GM12878 (cell line): ENCODE measurements around the gene FCHSD2. TPM values are rescaled to one million over a fixed set of nuclear protein-coding genes. Genes with fewer than 3 reads are reported as not detected.

Experiments
- ATAC-seq: fragments of 200-7000 bp; cut with Tn5 transposase; 3 replicates; pipeline ENCODE4 v1.9.1; 2020; ENCODE audit warnings: mild to moderate bottlenecking, moderate library complexity
- BruUV-seq: library from RNA; stranded (reverse); fragments of 400-500 nt; replicated peaks from 2 replicates; lab custom pipeline; 2021; lab: Mats Ljungman, UMichigan
- CTCF ChIA-PET: fragments of 300-600 bp; sonication (Branson Sonifier 250); formaldehyde crosslinking; extraction: SDS; loops from one replicate; lab custom pipeline; 2021; ENCODE audit warnings: inconsistent platforms; lab: Yijun Ruan, JAX
- POLR2A ChIA-PET: fragments of 350-600 bp; formaldehyde crosslinking; extraction: SDS; loops from one replicate; lab custom pipeline; 2021; ENCODE audit warnings: inconsistent platforms; lab: Charles Lee
- RAD21 ChIA-PET: fragments of 300-600 bp; sonication (Branson Sonifier 250); formaldehyde crosslinking; loops from one replicate; lab custom pipeline; 2023; ENCODE audit warnings: antibody characterized with exemption; ENCODE audit not compliant: unreplicated experiment; lab: Charles Lee
- SMC1A ChIA-PET: fragments of 300-600 bp; sonication (Branson Sonifier 250); formaldehyde crosslinking; loops from one replicate; lab custom pipeline; 2023; ENCODE audit not compliant: unreplicated experiment, uncharacterized antibody; lab: Charles Lee
- DNase-seq: peaks from one replicate; pipeline ENCODE4 v3.0.0-alpha.2; 2011; ENCODE audit warnings: low read depth, low spot score
- FAIRE-seq: peaks from 3 replicates; lab custom pipeline; 2011; peaks lifted over from hg19 to GRCh38; lab: Jason Lieb, UNC
- H2AFZ ChIP-seq: 2 replicates; pipeline ENCODE4 v1.6.0; 2011; ENCODE audit warnings: low read depth, low read length, control low read depth; ENCODE audit not compliant: control insufficient read depth
- H3K27ac ChIP-seq: 2 replicates; pipeline ENCODE4 v1.5.1; 2011; ENCODE audit warnings: control low read depth; ENCODE audit not compliant: control insufficient read depth, insufficient read depth
- H3K27me3 ChIP-seq, 2 experiments: replicated peaks in 1 of 2; 2 replicates each; pipeline versions ENCODE4 v1.6.0 to v1.6.1; 2011; ENCODE audit warnings: low read length in 1 of 2; ENCODE audit not compliant: control insufficient read depth in 2 of 2, insufficient read depth in 2 of 2
- H3K36me3 ChIP-seq, 2 experiments: 2 replicates each; pipeline ENCODE4 v1.5.1; 2011; ENCODE audit warnings: low read length in 1 of 2; ENCODE audit not compliant: control insufficient read depth in 2 of 2, insufficient read depth in 2 of 2
- H3K4me1 ChIP-seq: 2 replicates; pipeline ENCODE4 v1.6.1; 2011; ENCODE audit warnings: mild to moderate bottlenecking, low read length, moderate library complexity, mixed read lengths; ENCODE audit not compliant: control insufficient read depth, insufficient read depth
- H3K4me2 ChIP-seq: 2 replicates; pipeline ENCODE4 v1.6.0; 2011; ENCODE audit warnings: control low read depth; ENCODE audit not compliant: control insufficient read depth, insufficient read depth
- H3K4me3 ChIP-seq: fragments of 200-600 bp; sonication (generic); 2 replicates; pipeline ENCODE4 v1.5.1; 2016
- H3K79me2 ChIP-seq: 2 replicates; pipeline ENCODE4 v1.6.0; 2011; ENCODE audit warnings: low read length; ENCODE audit not compliant: control insufficient read depth, insufficient read depth
- H3K9ac ChIP-seq: 2 replicates; pipeline ENCODE4 v1.8.0; 2011; ENCODE audit warnings: low read length, control low read depth, mixed read lengths; ENCODE audit not compliant: control insufficient read depth, insufficient read depth
- H3K9me3 ChIP-seq: replicated peaks from 3 replicates; pipeline ENCODE4 v1.5.1; 2011; ENCODE audit warnings: mild to moderate bottlenecking, low read length; ENCODE audit not compliant: control insufficient read depth, insufficient read depth
- H4K20me1 ChIP-seq: 2 replicates; pipeline ENCODE4 v1.6.0; 2011; ENCODE audit not compliant: control insufficient read depth, insufficient read depth
- ASH2L ChIP-seq: fragments of 300-600, 200-600 bp; sonication (generic); IDR thresholded peaks from 2 replicates; pipeline ENCODE4 v1.6.1; 2017; ENCODE audit warnings: low read depth, mild to moderate bottlenecking, borderline replicate concordance
- ATF7 ChIP-seq: fragments of 450-650 bp; IDR thresholded peaks from 2 replicates; pipeline ENCODE4 v1.6.1; 2016; ENCODE audit warnings: low read depth, mild to moderate bottlenecking
- CBX5 ChIP-seq: sonication (generic); IDR thresholded peaks from 2 replicates; pipeline ENCODE4 v1.6.1; 2016; ENCODE audit warnings: low read depth, moderate library complexity, mild to moderate bottlenecking, inconsistent platforms
- CTCF ChIP-seq, 3 experiments: IDR thresholded peaks in 2 of 3; conservative IDR thresholded peaks in 1 of 3; 2 replicates each; pipeline ENCODE4 v1.5.1; 2011; ENCODE audit warnings: low read depth in 3 of 3, low read length in 3 of 3, mild to moderate bottlenecking in 3 of 3, control low read depth in 2 of 3, moderate library complexity in 2 of 3, inconsistent platforms in 1 of 3, mixed read lengths in 1 of 3; ENCODE audit not compliant: control insufficient read depth in 2 of 3, insufficient read depth in 1 of 3; ENCODE audit errors: extremely low read depth in 1 of 3
- IRF3 ChIP-seq: fragments of 450-650 bp; IDR thresholded peaks from 2 replicates; pipeline ENCODE4 v1.6.1; 2014; ENCODE audit warnings: mild to moderate bottlenecking
- MTA2 ChIP-seq: fragments of 450-650 bp; IDR thresholded peaks from 2 replicates; pipeline ENCODE4 v1.6.1; 2016; ENCODE audit warnings: low read depth, mild to moderate bottlenecking, moderate library complexity
- NFXL1 ChIP-seq: fragments of 450-650 bp; IDR thresholded peaks from 2 replicates; pipeline ENCODE4 v1.6.1; 2017; ENCODE audit warnings: antibody characterized with exemption, mild to moderate bottlenecking, borderline replicate concordance
- NR2C2 ChIP-seq: IDR thresholded peaks from 2 replicates; pipeline ENCODE4 v1.6.1; 2011; ENCODE audit warnings: borderline replicate concordance, low read depth; ENCODE audit not compliant: control insufficient read depth, insufficient read length
- PAX5 ChIP-seq: IDR thresholded peaks from 2 replicates; pipeline ENCODE4 v1.6.1; 2011; ENCODE audit warnings: low read depth, low read length, borderline replicate concordance
- PBX3 ChIP-seq: IDR thresholded peaks from 2 replicates; pipeline ENCODE4 v1.6.1; 2011; ENCODE audit warnings: mild to moderate bottlenecking, low read depth, low read length, moderate library complexity; ENCODE audit not compliant: insufficient replicate concordance
- PKNOX1 ChIP-seq: fragments of 450-650 bp; IDR thresholded peaks from 2 replicates; pipeline ENCODE4 v1.6.1; 2016; ENCODE audit warnings: mild to moderate bottlenecking
- PML ChIP-seq: IDR thresholded peaks from 2 replicates; pipeline ENCODE4 v1.6.1; 2012; ENCODE audit warnings: low read length, inconsistent platforms
- SMARCA5 ChIP-seq: fragments of 450-650 bp; IDR thresholded peaks from 2 replicates; pipeline ENCODE4 v1.6.1; 2017; ENCODE audit warnings: mild to moderate bottlenecking
- TAF1 ChIP-seq: IDR thresholded peaks from 2 replicates; pipeline ENCODE4 v1.6.1; 2011; ENCODE audit warnings: mild to moderate bottlenecking, low read depth, low read length, borderline replicate concordance
- WRNIP1 ChIP-seq: IDR thresholded peaks from 2 replicates; pipeline ENCODE4 v1.6.1; 2011; ENCODE audit warnings: low read depth, low read length, improper control_type of control experiment, borderline replicate concordance
- ZBED1 ChIP-seq: IDR thresholded peaks from 2 replicates; pipeline ENCODE4 v1.6.1; 2016; ENCODE audit warnings: borderline replicate concordance
- WGBS: methylation state at CpG from one replicate; pipeline ENCODE4 v1.1.6; 2016; ENCODE audit warnings: low lambda C conversion rate; ENCODE audit not compliant: insufficient replicate concordance, insufficient coverage; ENCODE audit errors: missing lambda C conversion rate; 5-methylcytosine and 5-hydroxymethylcytosine counted together
- in situ Hi-C: fragments of 300-500 bp; cut with MboI; formaldehyde crosslinking; loops from 9 replicates; pipeline ENCODE4 v1.14.3; 2018; ENCODE audit warnings: mixed read lengths
- intact Hi-C: fragments of 100-400 bp; cut with micrococcal nuclease; formaldehyde crosslinking; loops from one replicate; pipeline ENCODE4 v1.14.2; 2022; ENCODE audit not compliant: unreplicated experiment
- polyA plus RNA-seq, 11 experiments: library from polyadenylated mRNA; depleted of rRNA in 4 of 11; unstranded in 6 of 11; stranded (reverse) in 5 of 11; fragments of >200 nt; fragmentation: Nextera tagmentation in 4 of 11; fragmentation: Illumina TruSeq in 1 of 11; extraction: Ambion mirVana in 4 of 11; extraction: Trizol in 1 of 11; gene quantifications; 1 replicate in 1 of 11; 2 replicates in 10 of 11; pipeline versions ENCODE4 v1.2.1 to v1.2.3, GENCODE V29; 2011 to 2016; ENCODE audit warnings: inconsistent platforms in 2 of 11, missing spikeins in 2 of 11, low read depth in 1 of 11
- total RNA-seq, 4 experiments: library from RNA; depleted of rRNA in 3 of 4; stranded (reverse); fragments of >200 nt in 3 of 4; fragmentation: Illumina TruSeq in 1 of 4; extraction: Trizol in 1 of 4; gene quantifications; 2 replicates each; pipeline versions ENCODE4 v1.2.1 to v1.2.3, GENCODE V29; 2013 to 2021

The FCHSD2 gene
- total and polyA plus RNA-seq, 10 of the 15 experiments (the other 5 are each of a cell fraction or from before 2014, with no cell fraction given): 13.2 to 89.8 (median 47.8) TPM

GRCh38 chr11:72812967-72813739 lies 329.0 kb downstream of the FCHSD2 start:
- Histone ChIP-seq H4K20me1 (no peaks in the 10 kb centered on the region), H3K36me3 (peaks cover 6 to 7% of the 10 kb centered on the region in 2 experiments; a peak in 3 of 4 replicates), H3K27me3 (no peaks in the 10 kb centered on the region), H3K9me3 (no peaks in the 10 kb centered on the region), H3K79me2 (peaks cover 55% of the 10 kb centered on the region), H2AFZ (peak overlapping the region; percentile 98), H3K4me3 (peak overlapping the region; percentile 89), H3K27ac (peak overlapping the region; percentile 98), H3K9ac (peak overlapping the region; percentile 88), H3K4me1 (peaks cover 11% of the 10 kb centered on the region), H3K4me2 (peak overlapping the region; percentile 99)
- WGBS: 0% methylated on average over 24 of the region's 24 CpGs
- peak; percentile 59 for ATAC-seq
- ChIA-PET POLR2A (interaction anchor here (0.8 to 5.4 kb wide), 10 partner anchors 9 to 91 kb away, joined by 3 to 46 read pairs (median 6); partner anchors contain the start of gene STARD10), SMC1A (interaction anchor here (0.7 to 3.2 kb wide), 14 partner anchors 10 to 365 kb away, joined by 3 to 11 read pairs (median 4); partner anchors contain the start of gene STARD10), RAD21 (interaction anchor here (0.5 to 4.3 kb wide), 12 partner anchors 20 to 433 kb away, joined by 3 to 45 read pairs (median 6); partner anchors contain the start of genes FCHSD2 and STARD10), CTCF (interaction anchor here (1.0 to 8.3 kb wide), 14 partner anchors 11 to 476 kb away, joined by 3 to 154 read pairs (median 4); partner anchors contain the start of gene STARD10)
- DNase-seq: no peak
- peak; percentile 57 for FAIRE-seq
- TSS peak; percentile 85 for BruUV-seq
- in situ Hi-C loops: no loop called here
- intact Hi-C loops: loop anchor here (1.0 to 10.0 kb wide), 4 partner anchors 19 to 228 kb away; partner anchors contain the start of gene STARD10
- no peak for TF ChIP-seq PBX3
- TF ChIP-seq IRF3: no peak
- no peak for TF ChIP-seq NR2C2
- TF ChIP-seq PKNOX1: no peak
- TF ChIP-seq TAF1: no peak
- TF ChIP-seq PAX5: peak; percentile 32; the same call in 1 of the 2 replicates
- peak; percentile 91 for TF ChIP-seq SMARCA5
- 0 out of 2 replicates have a peak, but pooled peaks have one; percentile 83 for TF ChIP-seq WRNIP1
- TF ChIP-seq ATF7: peak; percentile 29; the same call in 1 of the 2 replicates
- peak; percentile 78 to 87 (median 82) for TF ChIP-seq CTCF (IDR thresholded peaks at IDR 0.05 in 2 of 3, conservative IDR thresholded peaks at IDR 0.05 in 1 of 3; ENCODE audit: control insufficient read depth in 2 of 3, extremely low read depth in 1 of 3, insufficient read depth in 1 of 3, low read depth in 3 of 3, low read length in 3 of 3)
- TF ChIP-seq ASH2L: no peak
- TF ChIP-seq CBX5: no peak
- TF ChIP-seq PML: no peak
- no peak for TF ChIP-seq NFXL1
- no peak for TF ChIP-seq ZBED1
- no peak for TF ChIP-seq MTA2
